GM21367 (cell line): ENCODE results near the gene IFNAR1.
"Not testable (repeated sequence)": the region's sequence is repeated elsewhere in the genome, so short reads cannot be mapped to it uniquely, and the experiment has no call there.

ENCODE experiments used
- ATAC-seq: cut with Tn5 transposase; IDR thresholded peaks from one replicate; pipeline ENCODE4 v1.9.1; 2021; ENCODE audit not compliant: unreplicated experiment

IFNAR1 gene

GRCh38 chr21:33305938-33306337 lies 18.8 kb upstream of the IFNAR1 start:
- ATAC-seq: no peak

GRCh38 chr21:33308586-33309490 lies 15.9 kb upstream of the IFNAR1 start:
- ATAC-seq: peak; percentile 72

- ATAC-seq: no peak
Observed at GRCh38 chr21:33309778-33310177, 15.0 kb upstream of the IFNAR1 start.

GRCh38 chr21:33312121-33312520 lies 12.6 kb upstream of the IFNAR1 start:
- no peak for ATAC-seq

GRCh38 chr21:33313183-33313582 lies 11.6 kb upstream of the IFNAR1 start:
- ATAC-seq: no peak

- no peak for ATAC-seq
Observed at GRCh38 chr21:33313611-33314010, 11.2 kb upstream of the IFNAR1 start.

GRCh38 chr21:33314111-33314510 lies 10.7 kb upstream of the IFNAR1 start:
- no peak for ATAC-seq

- ATAC-seq: no peak
Observed at GRCh38 chr21:33315946-33316710, 8.6 kb upstream of the IFNAR1 start.

- no peak for ATAC-seq
Observed at GRCh38 chr21:33317145-33317544, 7.6 kb upstream of the IFNAR1 start.

- ATAC-seq: no peak
Observed at GRCh38 chr21:33317786-33318486, 6.8 kb upstream of the IFNAR1 start.

- not testable (repeated sequence) for ATAC-seq
Observed at GRCh38 chr21:33321005-33321404, 3.8 kb upstream of the IFNAR1 start.

GRCh38 chr21:33323610-33324009 lies 1.2 kb upstream of the IFNAR1 start:
- not testable (repeated sequence) for ATAC-seq

- ATAC-seq: peak; percentile 43
Observed at GRCh38 chr21:33325222-33326067, 675 bp downstream of the IFNAR1 start.

GRCh38 chr21:33327326-33327725 lies 2.6 kb downstream of the IFNAR1 start:
- no peak for ATAC-seq

GRCh38 chr21:33327792-33328433 lies 3.1 kb downstream of the IFNAR1 start:
- ATAC-seq: no peak

GRCh38 chr21:33330726-33331125 lies 6.0 kb downstream of the IFNAR1 start:
- no peak for ATAC-seq

- ATAC-seq: peak; percentile 81
Observed at GRCh38 chr21:33332143-33332542, 7.4 kb downstream of the IFNAR1 start.

GRCh38 chr21:33334191-33334590 lies 9.4 kb downstream of the IFNAR1 start:
- ATAC-seq: no peak

- ATAC-seq: no peak
Observed at GRCh38 chr21:33334824-33335223, 10.1 kb downstream of the IFNAR1 start.

GRCh38 chr21:33339135-33339534 lies 14.4 kb downstream of the IFNAR1 start:
- no peak for ATAC-seq
